H1 (cell line): ENCODE measurements around the gene ARG2. TPM values are rescaled to one million over a fixed set of nuclear protein-coding genes. Genes with fewer than 3 reads are reported as not detected.

Experiments
- CTCF ChIA-PET: fragments of 300-600 bp; sonication (Branson Sonifier 250); formaldehyde crosslinking; loops from one replicate; lab custom pipeline; 2021; ENCODE audit not compliant: partially characterized antibody; lab: Charles Lee
- POLR2A ChIA-PET: fragments of 300-600 bp; sonication (Branson Sonifier 250); formaldehyde crosslinking; loops from one replicate; lab custom pipeline; 2021; ENCODE audit warnings: inconsistent platforms; ENCODE audit not compliant: partially characterized antibody; lab: Charles Lee
- DNase-seq, 2 experiments: peaks; one replicate each; pipeline versions ENCODE4 v3.0.0 to v3.0.0-alpha.2; 2010 to 2022; ENCODE audit warnings: low spot score in 2 of 2, low read depth in 1 of 2, mixed read lengths in 1 of 2
- FAIRE-seq: peaks from 2 replicates; lab custom pipeline; 2011; peaks lifted over from hg19 to GRCh38; lab: Jason Lieb, UNC
- H2AFZ ChIP-seq: 2 replicates; pipeline ENCODE4 v1.8.1; 2012; ENCODE audit warnings: low read length, inconsistent platforms
- H2AK5ac ChIP-seq: 2 replicates; pipeline ENCODE4 v1.6.1; 2013; ENCODE audit warnings: low read depth, low read length
- H2BK120ac ChIP-seq: replicated peaks from 2 replicates; pipeline ENCODE3; 2013; ENCODE audit warnings: low read depth, low read length, inconsistent platforms
- H2BK12ac ChIP-seq: 2 replicates; pipeline ENCODE4 v1.6.1; 2013; ENCODE audit warnings: low read depth, low read length
- H2BK15ac ChIP-seq: 2 replicates; pipeline ENCODE4 v1.6.1; 2013; ENCODE audit warnings: low read length
- H2BK20ac ChIP-seq: 2 replicates; pipeline ENCODE4 v1.6.1; 2013; ENCODE audit warnings: low read length
- H2BK5ac ChIP-seq: 2 replicates; pipeline ENCODE4 v1.6.1; 2013; ENCODE audit warnings: low read depth, low read length
- H3K14ac ChIP-seq: 2 replicates; pipeline ENCODE4 v1.6.1; 2013; ENCODE audit warnings: inconsistent platforms; ENCODE audit not compliant: insufficient read length
- H3K18ac ChIP-seq: 2 replicates; pipeline ENCODE4 v1.6.1; 2013; ENCODE audit warnings: low read length; ENCODE audit errors: extremely low read depth
- H3K23ac ChIP-seq: 2 replicates; pipeline ENCODE4 v1.6.1; 2013; ENCODE audit warnings: inconsistent platforms; ENCODE audit not compliant: insufficient read length
- H3K23me2 ChIP-seq: 2 replicates; pipeline ENCODE4 v1.6.1; 2013; ENCODE audit warnings: low read depth, low read length
- H3K27ac ChIP-seq: 2 replicates; pipeline ENCODE4 v1.6.1; 2011; ENCODE audit warnings: low read depth, low read length, inconsistent platforms
- H3K27me3 ChIP-seq, 4 experiments: replicated peaks in 1 of 4; 1 replicate in 1 of 4; 2 replicates in 3 of 4; pipeline versions ENCODE4 v1.6.1 to v1.8.1; 2011 to 2013; ENCODE audit warnings: low read length in 3 of 4, mild to moderate bottlenecking in 3 of 4, inconsistent platforms in 2 of 4, mixed read lengths in 2 of 4, moderate library complexity in 1 of 4; ENCODE audit not compliant: control insufficient read depth in 3 of 4, insufficient read depth in 3 of 4; ENCODE audit errors: extremely low read depth in 1 of 4
- H3K36me3 ChIP-seq, 4 experiments: 2 replicates each; pipeline versions ENCODE4 v1.6.1 to v1.8.1; 2011 to 2013; ENCODE audit warnings: mild to moderate bottlenecking in 4 of 4, low read length in 3 of 4, moderate library complexity in 2 of 4, control low read depth in 1 of 4, inconsistent platforms in 1 of 4; ENCODE audit not compliant: insufficient read depth in 4 of 4, control insufficient read depth in 2 of 4
- H3K4ac ChIP-seq: replicated peaks from 2 replicates; pipeline ENCODE3; 2013; ENCODE audit warnings: low read length, low read depth, mixed read lengths, inconsistent platforms; ENCODE audit not compliant: insufficient read length
- H3K4me1 ChIP-seq, 4 experiments: replicated peaks in 1 of 4; 1 replicate in 1 of 4; 2 replicates in 3 of 4; pipeline versions ENCODE4 v1.6.1 to v1.8.1; 2011 to 2013; ENCODE audit warnings: low read length in 3 of 4, inconsistent platforms in 2 of 4, mixed read lengths in 1 of 4; ENCODE audit not compliant: insufficient read depth in 4 of 4, control insufficient read depth in 3 of 4
- H3K4me2 ChIP-seq, 2 experiments: 2 replicates each; pipeline versions ENCODE4 v1.6.1 to v1.8.1; 2011 to 2013; ENCODE audit warnings: low read depth in 2 of 2, low read length in 2 of 2, control low read depth in 1 of 2, inconsistent platforms in 1 of 2, mild to moderate bottlenecking in 1 of 2; ENCODE audit not compliant: insufficient read depth in 1 of 2
- H3K4me3 ChIP-seq, 4 experiments: fragments of 200-600, 300-600 bp in 1 of 4; sonication (generic), shearing (Covaris generic), sonication (Bioruptor Twin) in 1 of 4; 2 replicates each; pipeline versions ENCODE4 v1.5.1 to v1.8.1; 2011 to 2016; ENCODE audit warnings: low read length in 4 of 4, low read depth in 3 of 4, control low read depth in 2 of 4, inconsistent platforms in 2 of 4, mild to moderate bottlenecking in 2 of 4, mixed read lengths in 1 of 4, moderate library complexity in 1 of 4; ENCODE audit not compliant: insufficient read depth in 2 of 4; ENCODE audit errors: extremely low read depth in 1 of 4
- H3K56ac ChIP-seq: replicated peaks from 2 replicates; pipeline ENCODE3; 2013; ENCODE audit warnings: low read depth, mild to moderate bottlenecking, mixed read lengths, low read length, inconsistent platforms; ENCODE audit not compliant: insufficient read length
- H3K79me1 ChIP-seq: 2 replicates; pipeline ENCODE4 v1.6.1; 2013; ENCODE audit warnings: low read depth, low read length, control low read depth
- H3K79me2 ChIP-seq, 2 experiments: 2 replicates each; pipeline versions ENCODE4 v1.6.1 to v1.8.1; 2012 to 2013; ENCODE audit warnings: low read length in 2 of 2, mild to moderate bottlenecking in 2 of 2, inconsistent platforms in 1 of 2; ENCODE audit not compliant: insufficient read depth in 2 of 2, control insufficient read depth in 1 of 2
- H3K9ac ChIP-seq, 4 experiments: replicated peaks in 1 of 4; 1 replicate in 1 of 4; 2 replicates in 3 of 4; pipeline versions ENCODE4 v1.6.1 to v1.8.1; 2011 to 2013; ENCODE audit warnings: low read depth in 3 of 4, low read length in 3 of 4, control low read depth in 2 of 4, mild to moderate bottlenecking in 2 of 4, moderate library complexity in 2 of 4, inconsistent platforms in 1 of 4; ENCODE audit errors: extremely low read depth in 1 of 4
- H3K9me3 ChIP-seq, 2 experiments: 2 replicates each; pipeline versions ENCODE4 v1.6.1 to v1.8.1; 2012 to 2013; ENCODE audit warnings: mild to moderate bottlenecking in 2 of 2, moderate library complexity in 2 of 2, control low read depth in 1 of 2, inconsistent platforms in 1 of 2, low read depth in 1 of 2, low read length in 1 of 2, mixed read lengths in 1 of 2; ENCODE audit not compliant: insufficient read depth in 2 of 2
- H4K20me1 ChIP-seq, 2 experiments: replicated peaks in 1 of 2; 2 replicates each; pipeline versions ENCODE3 to v1.8.1; 2011 to 2013; ENCODE audit warnings: inconsistent platforms in 2 of 2, low read length in 2 of 2, mild to moderate bottlenecking in 1 of 2; ENCODE audit not compliant: insufficient read depth in 2 of 2, control insufficient read depth in 1 of 2
- H4K5ac ChIP-seq: 2 replicates; pipeline ENCODE4 v1.6.1; 2013; ENCODE audit warnings: low read length, low read depth, mixed read lengths, inconsistent platforms; ENCODE audit not compliant: insufficient read length
- H4K8ac ChIP-seq: 2 replicates; pipeline ENCODE4 v1.8.0; 2013; ENCODE audit warnings: mild to moderate bottlenecking, moderate library complexity, low read length, inconsistent platforms; ENCODE audit not compliant: insufficient read depth; ENCODE audit errors: extremely low read depth
- H4K91ac ChIP-seq: replicated peaks from 2 replicates; pipeline ENCODE3; 2013; ENCODE audit warnings: low read length, mixed read lengths, inconsistent platforms; ENCODE audit not compliant: insufficient read length
- CTCF ChIP-seq, 3 experiments: IDR thresholded peaks; 1 replicate in 2 of 3; 2 replicates in 1 of 3; pipeline versions ENCODE4 v1.5.1 to v1.6.1; 2011; ENCODE audit warnings: low read length in 3 of 3, mild to moderate bottlenecking in 3 of 3, inconsistent platforms in 2 of 3, low read depth in 1 of 3, moderate library complexity in 1 of 3; ENCODE audit not compliant: insufficient read depth in 1 of 3; ENCODE audit errors: control extremely low read depth in 1 of 3
- EGR1 ChIP-seq: IDR thresholded peaks from 2 replicates; pipeline ENCODE4 v1.6.1; 2011; ENCODE audit warnings: low read depth, low read length, borderline replicate concordance
- JUN ChIP-seq: IDR thresholded peaks from 2 replicates; pipeline ENCODE4 v1.6.1; 2011; ENCODE audit warnings: low read depth, mild to moderate bottlenecking, improper control_type of control experiment, low read length
- JUND ChIP-seq: IDR thresholded peaks from 2 replicates; pipeline ENCODE4 v1.6.1; 2011; ENCODE audit warnings: mild to moderate bottlenecking, improper control_type of control experiment, low read length
- KDM1A ChIP-seq: fragments of 200-600, 300-600 bp; sonication (generic); IDR thresholded peaks from 2 replicates; pipeline ENCODE4 v1.7.1; 2016; ENCODE audit warnings: mild to moderate bottlenecking, low read length, borderline replicate concordance
- NRF1 ChIP-seq: IDR thresholded peaks from 2 replicates; pipeline ENCODE4 v1.6.1; 2011; ENCODE audit warnings: mild to moderate bottlenecking, low read depth, low read length, improper control_type of control experiment
- POLR2AphosphoS5 ChIP-seq: IDR thresholded peaks from 2 replicates; pipeline ENCODE4 v1.6.1; 2011; ENCODE audit warnings: low read depth, low read length
- RXRA ChIP-seq: IDR thresholded peaks from 2 replicates; pipeline ENCODE4 v1.6.1; 2011; ENCODE audit warnings: low read depth, mild to moderate bottlenecking, low read length, moderate library complexity; ENCODE audit not compliant: insufficient read depth
- TAF7 ChIP-seq: optimal IDR thresholded peaks from 2 replicates; pipeline ENCODE3; 2011; ENCODE audit warnings: low read depth, mild to moderate bottlenecking, inconsistent platforms, low read length, moderate library complexity, borderline replicate concordance
- USF2 ChIP-seq: IDR thresholded peaks from 2 replicates; pipeline ENCODE4 v1.6.1; 2011; ENCODE audit warnings: low read length, improper control_type of control experiment
- WGBS, 2 experiments: shearing (Covaris generic) in 1 of 2; methylation state at CpG; one replicate each; pipeline versions ENCODE4 v1.1.6 to v1.1.7; 2013 to 2015; ENCODE audit warnings: low lambda C conversion rate in 2 of 2, mixed read lengths in 2 of 2, inconsistent platforms in 1 of 2, low coverage in 1 of 2, missing lambda C conversion rate in 1 of 2; ENCODE audit not compliant: insufficient replicate concordance in 2 of 2, insufficient coverage in 1 of 2, insufficient read length in 1 of 2; ENCODE audit errors: extremely low coverage in 1 of 2, missing lambda C conversion rate in 1 of 2; 5-methylcytosine and 5-hydroxymethylcytosine counted together
- polyA plus RNA-seq, 7 experiments: library from polyadenylated mRNA; depleted of rRNA in 3 of 7; stranded (reverse) in 5 of 7; unstranded in 2 of 7; fragments of >200 nt in 5 of 7; fragments of 200-250 nt in 2 of 7; gene quantifications; 1 replicate in 5 of 7; 2 replicates in 1 of 7; 4 replicates in 1 of 7; pipeline versions ENCODE4 v1.2.1 to v1.2.3, GENCODE V29; 2011 to 2013; ENCODE audit warnings: missing spikeins in 2 of 7, mixed read lengths in 2 of 7
- total RNA-seq: library from RNA; stranded (reverse); fragmentation: NEBNext Ultra II Directional; extraction: Animal tissue kit (Norgen Biotek cat#: 25700); gene quantifications from 2 replicates; pipeline ENCODE4 v1.2.1, GENCODE V29; 2021

Gene ARG2
- total and polyA plus RNA-seq, 2 of the 8 experiments (the other 6 are each of a cell fraction or from before 2014, with no cell fraction given) = 49.9 to 59.1 TPM

- H2BK12ac ChIP-seq = no peak overlapping the region
- no peak overlapping the region for H4K5ac ChIP-seq
- no peak overlapping the region for H2BK15ac ChIP-seq
- H3K14ac ChIP-seq = no peak overlapping the region
- no peak overlapping the region for H2BK120ac ChIP-seq
- H4K20me1 ChIP-seq = peaks cover 3% of the 10 kb centered on the region in 2 experiments
- H3K4me1 ChIP-seq = no peaks in the 10 kb centered on the region
- H3K4me2 ChIP-seq = no peak overlapping the region
- no peak overlapping the region for H2AK5ac ChIP-seq
- WGBS, 2 experiments = 85% methylated on average over 14 of the region's 14 CpGs; no CpG with 5 or more reads in 1 of the 2 experiments
- H4K91ac ChIP-seq = no peak overlapping the region
- H4K8ac ChIP-seq = no peak overlapping the region
- H3K27ac ChIP-seq = no peak overlapping the region
- FAIRE-seq = no peak
- no peak for DNase-seq
- ChIA-PET POLR2A (no interaction called here), CTCF (interaction anchor here (1.6 to 28.8 kb wide), 4 partner anchors 10 to 150 kb away, joined by 7 to 924 read pairs (median 316); partner anchors contain the start of gene PLEKHH1)
- H2BK20ac ChIP-seq = no peak overlapping the region
- no peak overlapping the region for H3K4ac ChIP-seq
- H3K36me3 ChIP-seq = peaks cover 4 to 14% (median 7%) of the 10 kb centered on the region in 4 experiments; a peak in 4 of 8 replicates
- H3K4me3 ChIP-seq = no peak overlapping the region
- H3K27me3 ChIP-seq = no peaks in the 10 kb centered on the region
- no peak overlapping the region for H3K18ac ChIP-seq
- no peaks in the 10 kb centered on the region for H3K79me2 ChIP-seq
- no peaks in the 10 kb centered on the region for H3K9me3 ChIP-seq
- no peaks in the 10 kb centered on the region; the same call in 1 of the 2 replicates for H3K79me1 ChIP-seq
- no peaks in the 10 kb centered on the region for H3K23me2 ChIP-seq
- H2AFZ ChIP-seq = no peak overlapping the region
- no peak overlapping the region for H3K56ac ChIP-seq
- no peak overlapping the region for H2BK5ac ChIP-seq
- no peak overlapping the region for H3K9ac ChIP-seq
- H3K23ac ChIP-seq = no peak overlapping the region
- TF ChIP-seq NRF1 (no peak), JUND (no peak), POLR2AphosphoS5 (no peak), EGR1 (no peak), KDM1A (no peak), RXRA (no peak), CTCF (IDR thresholded peaks at IDR 0.05; ENCODE audit: control extremely low read depth in 1 of 3, insufficient read depth in 1 of 3, low read depth in 1 of 3, low read length in 3 of 3) (no peak), TAF7 (no peak), JUN (no peak), USF2 (no peak)
Observed at GRCh38 chr14:67574156-67574555, 45.6 kb upstream of the ARG2 start.
